ENCODE data around the gene ERCC3. TPM values are rescaled to one million over a fixed set of nuclear protein-coding genes. Genes with fewer than 3 reads are reported as not detected.

The ERCC3 gene
- polyA plus RNA-seq, 3 donors from 2014 or later = 20.1 to 43.1 (median 21.5) TPM

DNA sequence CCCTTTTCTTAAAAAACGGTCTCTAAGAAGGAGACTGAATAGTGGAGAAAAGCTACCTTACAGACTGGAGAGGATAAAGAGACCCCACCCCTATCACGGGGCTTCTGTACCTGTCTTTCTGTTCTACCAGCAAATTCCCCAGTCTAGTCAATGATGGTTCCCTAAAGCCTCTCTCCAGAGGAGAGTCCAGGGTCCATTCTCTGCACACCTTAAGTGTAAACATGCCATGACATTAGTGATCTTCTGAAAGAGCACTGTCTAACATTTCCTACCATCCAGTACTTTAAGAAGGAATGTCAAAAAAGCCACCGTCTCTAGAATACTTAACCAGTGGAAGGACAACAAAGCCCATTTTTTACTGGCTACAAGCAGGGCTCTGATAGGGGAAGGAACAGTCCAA is 17.0 kb upstream of the ERCC3 start:
- H3K27me3 Mint-ChIP-seq (ENCODE audit: low read depth in 3 of 3) = peaks cover 0 to 2% (median 0%) of the 10 kb centered on the region in 3 donors
- no peak overlapping the region for H3K4me3 Mint-ChIP-seq
- no peaks in the 10 kb centered on the region for H3K4me1 Mint-ChIP-seq
- H3K27ac Mint-ChIP-seq = no peak overlapping the region
- no peak for DNase-seq
- peaks cover 29 to 56% (median 34%) of the 10 kb centered on the region in 3 donors for H3K36me3 Mint-ChIP-seq
- H3K9me3 Mint-ChIP-seq = no peaks in the 10 kb centered on the region

DNA sequence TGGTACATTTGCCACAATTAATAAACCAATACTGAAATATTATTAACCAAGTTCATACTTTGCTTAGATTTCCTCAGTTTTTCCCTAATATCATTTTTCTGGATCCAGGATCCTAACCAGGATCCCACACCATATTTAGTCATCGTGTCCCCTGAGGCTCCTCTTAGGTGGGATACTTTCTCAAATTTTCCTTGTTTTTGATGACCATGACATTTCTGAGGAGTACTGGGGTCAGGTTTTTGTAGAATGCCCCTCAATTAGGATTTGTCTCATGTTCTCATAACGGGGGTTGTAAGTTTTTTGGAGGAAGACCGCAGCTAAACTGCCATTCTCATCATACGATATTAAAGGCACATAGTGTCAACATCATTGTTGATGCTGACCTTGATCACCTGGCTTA is 15.5 kb upstream of the ERCC3 start:
- H3K27ac Mint-ChIP-seq = no peak overlapping the region
- H3K4me3 Mint-ChIP-seq = no peak overlapping the region
- H3K27me3 Mint-ChIP-seq (ENCODE audit: low read depth in 3 of 3) = peaks cover 0 to 2% (median 0%) of the 10 kb centered on the region in 3 donors
- DNase-seq = no peak
- H3K36me3 Mint-ChIP-seq = peaks cover 26 to 53% (median 32%) of the 10 kb centered on the region in 3 donors
- H3K4me1 Mint-ChIP-seq = no peaks in the 10 kb centered on the region
- H3K9me3 Mint-ChIP-seq = no peaks in the 10 kb centered on the region

DNA sequence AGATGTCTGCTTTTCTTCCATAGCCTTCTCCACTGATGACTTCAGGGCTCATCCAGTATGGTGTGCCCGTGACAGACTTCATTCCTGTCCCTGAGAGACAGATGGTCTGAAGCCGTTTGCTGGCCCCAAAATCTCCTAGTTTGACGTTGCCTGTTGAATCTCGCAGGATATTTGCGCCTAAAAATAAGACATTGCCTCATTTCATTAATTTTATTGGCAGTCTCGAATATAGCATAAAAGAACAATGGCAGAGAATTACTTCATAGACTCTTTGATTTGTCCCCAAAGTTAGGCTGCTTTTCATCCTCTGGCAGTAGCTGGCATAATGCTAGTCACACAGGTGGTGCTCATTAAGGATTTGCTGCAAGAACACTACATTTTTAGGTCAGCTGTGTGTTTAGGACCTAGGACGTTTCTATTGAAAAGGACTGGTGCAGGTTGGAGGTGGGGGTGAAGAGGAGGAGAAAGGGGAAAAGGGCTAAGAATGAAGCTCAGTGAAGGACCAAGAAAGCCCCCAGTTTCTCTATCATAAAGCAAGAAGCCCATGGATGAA is 14.7 kb upstream of the ERCC3 start:
- Mint-ChIP-seq H3K27ac (peak overlapping the region in 1 of 6 donors; percentile 64), H3K27me3 (ENCODE audit: low read depth in 3 of 3) (peaks cover 0 to 2% (median 0%) of the 10 kb centered on the region in 3 donors), H3K9me3 (no peaks in the 10 kb centered on the region), H3K4me1 (no peaks in the 10 kb centered on the region), H3K36me3 (peaks cover 24 to 45% (median 25%) of the 10 kb centered on the region in 3 donors), H3K4me3 (no peak overlapping the region)
- DNase-seq = no peak

DNA sequence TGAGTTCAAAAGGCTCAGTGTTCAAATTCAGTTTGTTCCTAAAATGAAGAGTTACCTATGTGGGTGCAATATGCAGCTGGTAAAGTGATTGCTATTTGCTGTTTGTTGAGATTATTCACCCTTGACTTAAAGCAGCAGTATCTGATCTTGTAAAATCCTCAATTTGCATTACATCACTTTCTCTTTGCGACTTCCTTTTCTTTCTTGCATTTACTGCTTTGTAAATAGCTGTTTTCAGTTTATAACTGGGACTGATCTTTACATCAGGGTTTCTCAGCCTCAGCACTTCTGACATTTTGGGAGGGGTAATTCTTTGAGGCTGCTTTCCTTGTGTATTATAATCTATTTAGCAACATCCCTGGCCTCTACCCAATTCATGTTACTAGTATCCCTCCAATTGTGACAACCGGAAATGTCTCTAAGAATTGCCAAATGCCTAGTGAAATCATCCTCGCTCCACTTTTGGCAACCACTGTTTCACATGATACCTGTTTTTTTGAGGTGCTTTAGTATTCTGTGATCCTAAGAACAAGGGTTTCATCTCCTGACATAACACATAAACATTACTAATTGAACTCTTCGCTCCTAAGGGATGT is 12.1 kb upstream of the ERCC3 start:
- Mint-ChIP-seq H3K9me3 (no peaks in the 10 kb centered on the region), H3K4me1 (no peaks in the 10 kb centered on the region), H3K4me3 (no peak overlapping the region), H3K36me3 (peaks cover 9 to 27% (median 13%) of the 10 kb centered on the region in 3 donors), H3K27me3 (ENCODE audit: low read depth in 3 of 3) (peaks cover 0 to 2% (median 0%) of the 10 kb centered on the region in 3 donors), H3K27ac (no peak overlapping the region)
- no peak for DNase-seq

DNA sequence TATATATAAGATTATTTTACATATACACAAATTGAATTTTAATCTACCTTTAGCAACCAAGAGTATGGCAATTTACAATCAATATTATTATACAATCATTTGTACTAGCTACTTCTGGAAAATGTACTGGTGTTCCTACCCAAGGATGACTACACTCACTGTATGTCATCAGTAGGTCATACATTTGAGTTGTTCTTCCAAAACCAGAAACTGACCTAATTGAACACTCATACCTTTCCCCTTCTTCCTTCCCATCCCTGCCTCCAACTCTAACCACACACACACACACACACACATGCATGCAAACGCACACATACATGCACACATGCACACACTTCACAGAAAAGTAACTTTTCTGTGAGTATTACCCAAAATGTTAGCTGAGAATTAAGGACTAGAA is 8.2 kb upstream of the ERCC3 start:
- H3K36me3 Mint-ChIP-seq = peaks cover 0 to 13% (median 13%) of the 10 kb centered on the region in 3 donors
- no peak overlapping the region for H3K27ac Mint-ChIP-seq
- no peaks in the 10 kb centered on the region for H3K9me3 Mint-ChIP-seq
- H3K4me1 Mint-ChIP-seq = no peaks in the 10 kb centered on the region
- DNase-seq = no peak
- no peaks in the 10 kb centered on the region for H3K27me3 Mint-ChIP-seq (ENCODE audit: low read depth in 3 of 3)
- no peak overlapping the region for H3K4me3 Mint-ChIP-seq

DNA sequence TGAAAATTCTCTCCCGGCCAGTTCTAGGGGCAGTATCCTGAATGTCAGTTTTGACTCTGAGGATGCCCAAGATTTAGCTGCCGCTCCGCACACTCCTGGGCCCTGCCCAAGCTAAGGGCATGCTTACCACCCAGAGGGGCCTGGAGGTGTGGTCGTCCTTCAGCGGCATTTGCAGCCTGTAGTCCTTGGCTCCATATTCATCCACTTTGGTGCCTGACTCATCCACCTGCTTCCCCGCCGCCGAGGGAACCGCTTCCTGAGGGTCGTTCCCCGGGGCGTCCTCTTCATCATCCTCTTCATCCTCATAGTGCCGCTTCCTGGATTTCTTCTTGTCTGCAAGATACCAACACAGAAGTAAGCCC is 577 bp downstream of the ERCC3 start:
- Mint-ChIP-seq H3K36me3 (peaks cover 8 to 26% (median 15%) of the 10 kb centered on the region in 3 donors), H3K9me3 (no peaks in the 10 kb centered on the region), H3K4me3 (peak overlapping the region; percentile 96 to 100 (median 100)), H3K27ac (peak overlapping the region; percentile 88 to 98 (median 96)), H3K4me1 (peaks cover 28 to 32% of the 10 kb centered on the region in 2 donors), H3K27me3 (ENCODE audit: low read depth in 3 of 3) (peaks cover 3 to 11% (median 3%) of the 10 kb centered on the region in 3 donors)
- no peak for DNase-seq

DNA sequence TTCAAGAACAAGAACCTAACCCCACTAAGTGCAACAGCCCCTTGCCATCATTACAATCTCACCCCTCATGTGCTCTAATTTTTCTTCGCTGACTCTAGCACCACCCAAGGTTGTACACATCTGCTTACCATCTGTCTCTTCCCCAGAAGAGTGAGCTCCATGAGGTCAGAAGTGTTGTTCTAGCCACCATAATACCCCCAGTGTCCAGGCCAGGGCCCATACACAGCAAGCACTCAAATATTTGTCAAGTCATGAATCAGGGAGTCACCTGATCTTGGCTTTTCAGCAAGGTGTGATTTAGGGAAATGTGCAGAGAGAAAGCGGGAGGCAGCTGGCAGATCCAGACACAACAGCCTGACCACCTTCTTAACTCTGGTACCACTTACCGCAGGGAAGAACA is 5.7 kb downstream of the ERCC3 start:
- Mint-ChIP-seq H3K27ac (no peak overlapping the region), H3K4me1 (peaks cover 16 to 36% of the 10 kb centered on the region in 2 donors), H3K9me3 (peaks cover 0 to 2% (median 0%) of the 10 kb centered on the region in 6 donors), H3K27me3 (ENCODE audit: low read depth in 3 of 3) (peaks cover 0 to 4% (median 0%) of the 10 kb centered on the region in 3 donors), H3K36me3 (peaks cover 30 to 67% (median 42%) of the 10 kb centered on the region in 3 donors), H3K4me3 (no peak overlapping the region)
- DNase-seq = no peak

DNA sequence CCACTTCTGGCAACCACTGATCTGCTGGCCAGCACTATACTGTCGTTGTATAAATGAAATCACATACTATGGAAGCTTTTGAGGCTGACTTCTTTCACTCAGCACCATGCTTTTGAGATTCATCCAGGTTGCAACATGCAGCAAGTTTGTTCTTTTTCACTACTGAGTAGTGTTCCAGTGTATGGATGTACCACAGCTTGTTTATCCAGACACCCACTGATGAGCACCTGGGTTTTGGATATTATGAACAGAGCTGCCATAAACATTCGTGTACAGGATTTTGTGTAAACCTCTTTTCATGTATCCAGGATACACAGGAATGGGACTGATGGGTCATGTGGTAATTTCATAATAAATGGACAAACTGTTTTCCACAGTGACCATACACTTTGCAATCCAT is 10.7 kb downstream of the ERCC3 start:
- Mint-ChIP-seq H3K27me3 (ENCODE audit: low read depth in 3 of 3) (no peaks in the 10 kb centered on the region), H3K27ac (no peak overlapping the region), H3K4me1 (peaks cover 18 to 56% of the 10 kb centered on the region in 2 donors), H3K36me3 (peaks cover 41 to 85% (median 53%) of the 10 kb centered on the region in 3 donors), H3K4me3 (no peak overlapping the region), H3K9me3 (peaks cover 0 to 2% (median 0%) of the 10 kb centered on the region in 6 donors)
- no peak for DNase-seq

DNA sequence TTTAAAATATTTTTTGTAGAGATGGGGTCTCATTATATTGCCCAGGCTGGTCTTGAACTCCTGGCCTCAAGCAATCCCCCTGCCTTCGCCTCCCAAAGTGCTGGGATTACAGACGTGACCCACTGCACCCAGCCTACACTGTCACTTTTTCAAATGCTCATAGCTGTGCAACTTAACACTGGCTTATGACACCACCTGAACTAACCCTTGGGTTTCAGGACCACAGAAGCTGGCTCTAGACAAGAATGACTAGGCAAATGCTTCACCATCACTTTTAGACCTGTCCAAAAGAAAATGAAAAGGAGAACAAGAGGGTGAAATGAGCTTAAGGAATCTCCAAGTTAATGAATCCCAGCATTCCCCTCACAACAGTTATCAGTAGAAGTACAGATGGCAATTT is 13.3 kb downstream of the ERCC3 start:
- no peak overlapping the region for H3K4me3 Mint-ChIP-seq

DNA sequence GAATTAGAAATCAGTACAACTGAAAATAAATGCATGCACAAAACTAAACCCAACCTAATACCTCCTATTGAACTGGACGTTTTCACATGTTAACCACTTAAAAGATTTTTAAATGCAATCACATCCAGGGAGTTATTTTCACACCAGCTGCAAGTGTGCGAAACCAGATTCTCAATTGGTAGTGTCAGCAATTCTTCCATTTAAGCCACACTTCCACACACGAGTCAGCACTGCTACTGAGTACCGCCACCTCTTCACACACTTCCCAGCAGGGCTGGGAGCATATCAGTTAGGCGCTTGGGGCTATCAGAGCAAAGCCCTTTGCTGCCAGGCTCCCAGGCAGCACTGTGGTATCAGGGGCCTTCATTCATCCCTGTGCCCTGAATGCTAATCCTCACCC is 14.2 kb downstream of the ERCC3 start:
- no peaks in the 10 kb centered on the region for H3K27me3 Mint-ChIP-seq (ENCODE audit: low read depth in 3 of 3)
- peak overlapping the region in 1 of 6 donors; percentile 81 for H3K27ac Mint-ChIP-seq
- DNase-seq = no peak
- peaks cover 19 to 52% of the 10 kb centered on the region in 2 donors for H3K4me1 Mint-ChIP-seq
- no peak overlapping the region for H3K4me3 Mint-ChIP-seq
- H3K9me3 Mint-ChIP-seq = peaks cover 0 to 2% (median 0%) of the 10 kb centered on the region in 6 donors
- peaks cover 46 to 93% (median 55%) of the 10 kb centered on the region in 3 donors for H3K36me3 Mint-ChIP-seq

More for the DNA sequence above, 13.3 kb downstream of the ERCC3 start:
- H3K27me3 Mint-ChIP-seq (ENCODE audit: low read depth in 3 of 3) = no peaks in the 10 kb centered on the region
- no peak overlapping the region for H3K27ac Mint-ChIP-seq
- peaks cover 38 to 88% (median 50%) of the 10 kb centered on the region in 3 donors for H3K36me3 Mint-ChIP-seq
- no peak for DNase-seq
- H3K9me3 Mint-ChIP-seq = peaks cover 0 to 2% (median 0%) of the 10 kb centered on the region in 6 donors
- H3K4me1 Mint-ChIP-seq = peaks cover 18 to 57% of the 10 kb centered on the region in 2 donors

DNA sequence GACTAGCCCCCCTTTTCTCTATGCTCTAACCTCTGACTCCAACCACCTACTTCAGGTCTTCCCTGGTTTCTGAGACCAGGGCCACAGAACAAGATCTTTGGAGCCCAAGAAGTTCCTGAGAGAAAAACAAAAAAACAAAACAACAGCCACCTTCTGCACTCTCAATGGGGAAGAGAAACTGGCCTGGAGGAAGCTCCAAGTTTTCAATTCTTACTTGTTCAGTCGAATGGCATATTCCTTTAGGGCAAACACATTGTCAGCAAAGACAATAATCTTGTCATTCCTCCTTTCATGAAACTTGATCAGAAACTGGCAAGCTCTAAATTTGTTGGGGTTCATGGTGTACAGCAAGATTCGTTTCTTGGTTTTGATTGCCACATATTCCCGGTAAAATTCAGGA is 15.0 kb downstream of the ERCC3 start:
- H3K27me3 Mint-ChIP-seq (ENCODE audit: low read depth in 3 of 3) = no peaks in the 10 kb centered on the region
- peaks cover 43 to 88% (median 51%) of the 10 kb centered on the region in 3 donors for H3K36me3 Mint-ChIP-seq
- peaks cover 17 to 44% of the 10 kb centered on the region in 2 donors for H3K4me1 Mint-ChIP-seq
- peak overlapping the region in 1 of 6 donors; percentile 23 for H3K27ac Mint-ChIP-seq
- no peak overlapping the region for H3K4me3 Mint-ChIP-seq
- peaks cover 0 to under 1% (median 0%) of the 10 kb centered on the region in 6 donors for H3K9me3 Mint-ChIP-seq
- DNase-seq = no peak

DNA sequence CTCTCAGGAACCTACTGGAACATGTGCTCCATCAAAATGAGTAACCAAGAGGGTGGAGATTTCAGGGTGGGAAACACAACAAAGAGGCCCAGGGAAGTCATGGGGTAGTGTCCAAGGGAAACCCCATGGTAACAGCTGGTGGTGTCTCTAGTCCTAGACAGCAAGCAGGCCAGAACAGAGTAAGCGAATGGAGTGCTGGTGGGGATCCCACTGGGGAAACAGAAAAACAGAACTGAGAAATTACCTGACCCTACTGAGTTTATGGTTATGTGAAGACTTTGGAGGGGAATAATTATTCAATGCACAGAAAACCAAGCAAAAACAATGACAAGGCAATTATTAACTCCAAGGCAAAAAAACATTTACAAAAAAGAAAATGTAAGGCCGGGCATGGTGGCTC is 16.9 kb downstream of the ERCC3 start:
- Mint-ChIP-seq H3K9me3 (no peaks in the 10 kb centered on the region), H3K36me3 (peaks cover 38 to 87% (median 44%) of the 10 kb centered on the region in 3 donors), H3K4me3 (no peak overlapping the region), H3K4me1 (peaks cover 13 to 25% of the 10 kb centered on the region in 2 donors), H3K27me3 (ENCODE audit: low read depth in 3 of 3) (no peaks in the 10 kb centered on the region), H3K27ac (peak overlapping the region in 2 of 6 donors; percentile 45 to 53)
- DNase-seq = no peak

DNA sequence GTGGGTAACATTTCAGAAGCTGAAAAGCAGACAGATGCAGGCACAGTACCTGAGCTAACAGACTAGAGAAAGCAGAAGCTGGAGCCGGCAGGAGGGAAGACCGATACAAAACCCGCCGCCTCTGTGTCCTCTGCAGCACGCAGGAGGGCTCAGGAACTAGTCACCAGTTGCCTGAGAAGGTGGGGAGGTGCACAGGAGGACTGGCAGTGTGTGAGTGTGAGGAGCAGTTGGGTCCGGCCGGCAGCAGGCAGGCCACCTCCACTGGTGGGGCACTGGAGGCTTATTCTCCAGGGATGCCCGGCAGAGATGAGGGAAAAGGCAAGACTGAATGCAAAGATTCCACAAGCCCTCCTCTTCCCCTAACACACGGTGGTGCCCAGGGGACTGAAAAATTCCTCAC is 18.2 kb downstream of the ERCC3 start:
- Mint-ChIP-seq H3K27ac (peak overlapping the region in 1 of 6 donors; percentile 45), H3K36me3 (peaks cover 43 to 85% (median 45%) of the 10 kb centered on the region in 3 donors), H3K4me3 (no peak overlapping the region), H3K27me3 (ENCODE audit: low read depth in 3 of 3) (peaks cover 0 to 4% (median 0%) of the 10 kb centered on the region in 3 donors), H3K4me1 (peaks cover 7 to 12% of the 10 kb centered on the region in 2 donors), H3K9me3 (no peaks in the 10 kb centered on the region)
- no peak for DNase-seq

DNA sequence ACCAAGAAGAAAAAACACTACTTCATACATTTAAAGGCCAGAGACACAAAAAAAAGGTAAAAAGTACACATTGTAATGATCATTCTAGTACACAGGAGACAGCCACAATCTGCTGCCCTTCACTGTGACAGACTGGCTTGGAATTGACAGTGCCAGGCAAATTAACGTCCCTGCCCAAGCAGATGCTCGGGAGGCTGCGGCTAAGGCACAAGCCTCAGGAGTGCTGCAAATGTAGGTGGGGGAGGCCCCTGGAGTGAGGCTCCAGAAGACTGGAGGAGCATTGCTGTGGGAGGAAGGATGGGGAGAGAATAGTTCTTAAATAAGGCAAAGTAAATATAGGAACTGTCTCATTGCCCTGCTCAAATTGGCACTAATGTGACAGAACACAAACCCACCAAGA is 18.6 kb downstream of the ERCC3 start:
- Mint-ChIP-seq H3K27me3 (ENCODE audit: low read depth in 3 of 3) (peaks cover 0 to 5% (median 0%) of the 10 kb centered on the region in 3 donors), H3K4me3 (no peak overlapping the region), H3K36me3 (peaks cover 43 to 85% (median 50%) of the 10 kb centered on the region in 3 donors), H3K27ac (peak overlapping the region in 1 of 6 donors; percentile 45), H3K9me3 (no peaks in the 10 kb centered on the region), H3K4me1 (peaks cover 5 to 10% of the 10 kb centered on the region in 2 donors)
- DNase-seq = no peak
